ENCODE measurements around the gene RANBP9.

RANBP9 gene

GRCh38 chr6:13648850-13649249 lies 62.8 kb downstream of the RANBP9 start:
- DNase-seq (ENCODE audit: low spot score): no peak

GRCh38 chr6:13643125-13643524 lies 68.5 kb downstream of the RANBP9 start:
- DNase-seq (ENCODE audit: low spot score): no peak

- DNase-seq (ENCODE audit: low spot score): no peak
Measured at GRCh38 chr6:13641315-13641714, 70.3 kb downstream of the RANBP9 start.

- DNase-seq (ENCODE audit: low spot score): no peak
Measured at GRCh38 chr6:13638626-13639025, 73.0 kb downstream of the RANBP9 start.

GRCh38 chr6:13638014-13638413 lies 73.6 kb downstream of the RANBP9 start:
- DNase-seq (ENCODE audit: low spot score): no peak

GRCh38 chr6:13635948-13636658 lies 75.5 kb downstream of the RANBP9 start:
- DNase-seq (ENCODE audit: low spot score): no peak

GRCh38 chr6:13633343-13633742 lies 78.3 kb downstream of the RANBP9 start:
- DNase-seq (ENCODE audit: low spot score): no peak

- no peak for DNase-seq (ENCODE audit: low spot score)
Measured at GRCh38 chr6:13630499-13630898, 81.1 kb downstream of the RANBP9 start.

GRCh38 chr6:13629459-13630116 lies 82.0 kb downstream of the RANBP9 start:
- DNase-seq (ENCODE audit: low spot score): no peak

- DNase-seq (ENCODE audit: low spot score): no peak
Measured at GRCh38 chr6:13624871-13625288, 86.8 kb downstream of the RANBP9 start.

- no peak for DNase-seq (ENCODE audit: low spot score)
Measured at GRCh38 chr6:13617066-13617465, 94.6 kb downstream of the RANBP9 start.

- DNase-seq (ENCODE audit: low spot score): no peak
Measured at GRCh38 chr6:13615792-13616120, 95.9 kb downstream of the RANBP9 start.

GRCh38 chr6:13614926-13615791 lies 96.5 kb downstream of the RANBP9 start, which contains the start of gene NOL7:
NOL7 (plus strand) TSS chr6:13615335; CDS start chr6:13615359, 24 bp downstream.
- DNase-seq (ENCODE audit: low spot score): peak; percentile 77

GRCh38 chr6:13614126-13614925 lies 97.3 kb downstream of the RANBP9 start:
- no peak for DNase-seq (ENCODE audit: low spot score)

- DNase-seq (ENCODE audit: low spot score): no peak
Measured at GRCh38 chr6:13613029-13613594, 98.5 kb downstream of the RANBP9 start.

- no peak for DNase-seq (ENCODE audit: low spot score)
Measured at GRCh38 chr6:13611715-13612114, 99.9 kb downstream of the RANBP9 start.

- DNase-seq (ENCODE audit: low spot score): no peak
Measured at GRCh38 chr6:13605634-13606033, 106.0 kb downstream of the RANBP9 start.

- DNase-seq (ENCODE audit: low spot score): peak; percentile 31
Measured at GRCh38 chr6:13604546-13605416, 106.9 kb downstream of the RANBP9 start.

- no peak for DNase-seq (ENCODE audit: low spot score)
Measured at GRCh38 chr6:13604135-13604534, 107.5 kb downstream of the RANBP9 start.

- DNase-seq (ENCODE audit: low spot score): no peak
Measured at GRCh38 chr6:13600036-13600435, 111.6 kb downstream of the RANBP9 start.

GRCh38 chr6:13597073-13597472 lies 114.6 kb downstream of the RANBP9 start:
- no peak for DNase-seq (ENCODE audit: low spot score)
